ENCODE results near the gene JADE1. TPM values are rescaled to one million over a fixed set of nuclear protein-coding genes. Genes with fewer than 3 reads are reported as not detected.

JADE1 gene
- total and polyA plus RNA-seq, 2 of the 4 experiments (the other 2 are of a cell fraction) = 13.8 to 32.6 TPM

GRCh38 chr4:128856246-128856645, 46.7 kb downstream of the JADE1 start:
- peak overlapping the region; percentile 40; the same call in 1 of the 2 replicates for H3K23ac ChIP-seq (ENCODE audit: low read depth, low read length)
- no peaks in the 10 kb centered on the region for H3K27me3 ChIP-seq (ENCODE audit: control insufficient read depth, insufficient read depth, low read length)
- no peak overlapping the region for H2BK20ac ChIP-seq (ENCODE audit: low read depth, low read length)
- dilution Hi-C loops (cut with HindIII; ENCODE audit: low sequenced_read_pairs, unreplicated experiment) = no loop called here
- no peak overlapping the region for H3K4me2 ChIP-seq (ENCODE audit: low read depth, low read length)
- peak overlapping the region; percentile 69 for H2AK5ac ChIP-seq (ENCODE audit: low read depth, low read length)
- CTCF ChIA-PET = interaction anchor here (1.0 kb wide), 1 partner anchor 13 kb away, joined by 3 read pairs; no protein-coding TSS in a partner anchor
- no peak overlapping the region for H4K91ac ChIP-seq (ENCODE audit: insufficient read depth, low read depth, low read length)
- peak overlapping the region in 1 of 2 experiments; percentile 50; a peak in 1 of 4 replicates for H4K8ac ChIP-seq (ENCODE audit: low read depth in 2 of 2, low read length in 2 of 2)
- H3K4me1 ChIP-seq (ENCODE audit: control insufficient read depth, insufficient read depth, low read length) = peaks cover 27% of the 10 kb centered on the region
- no peak overlapping the region; the same call in 2 of the 3 replicates for H2BK15ac ChIP-seq (ENCODE audit: low read depth, low read length)
- BruUV-seq (replicated peaks) = no TSS peak
- no peak overlapping the region for H2AK9ac ChIP-seq (replicated peaks; ENCODE audit: low read depth, low read length, poor library complexity)
- peaks cover 43 to 69% of the 10 kb centered on the region in 2 experiments for H3K79me1 ChIP-seq (ENCODE audit: low read depth in 1 of 2, low read length in 2 of 2)
- peaks cover 30% of the 10 kb centered on the region for H3K9me1 ChIP-seq (ENCODE audit: insufficient read depth, low read length)
- H4K20me1 ChIP-seq (ENCODE audit: insufficient read depth, low read length) = peaks cover 10% of the 10 kb centered on the region; the same call in 1 of the 2 replicates
- peak; percentile 36 for DNase-seq
- intact Hi-C loops (cut with micrococcal nuclease) = no loop called here
- H4K5ac ChIP-seq (ENCODE audit: low read depth, low read length) = peak overlapping the region; percentile 39; the same call in 1 of the 2 replicates
- no peak overlapping the region for H2AFZ ChIP-seq (replicated peaks; ENCODE audit: low read length, poor library complexity)
- no peak for ATAC-seq (ENCODE audit: low read depth)
- H3K36me3 ChIP-seq (ENCODE audit: control insufficient read depth, insufficient read depth, low read length) = peaks cover 55% of the 10 kb centered on the region
- peak overlapping the region; percentile 35 for H2BK5ac ChIP-seq (ENCODE audit: low read depth, low read length, poor library complexity, severe bottlenecking)
- WGBS, 2 experiments (ENCODE audit: extremely low coverage in 2 of 2, insufficient read length in 1 of 2) = no CpG with 5 or more reads among the region's 2 CpGs
- peak overlapping the region; percentile 18; the same call in 1 of the 2 replicates for H2BK120ac ChIP-seq (ENCODE audit: low read depth, low read length)
- POLR2A ChIA-PET (ENCODE audit: unreplicated experiment) = no interaction called here
- H3K56ac ChIP-seq (ENCODE audit: extremely low read depth, insufficient read depth, low read length) = no peak overlapping the region
- in situ Hi-C loops (cut with MboI; ENCODE audit: low sequenced_read_pairs) = no loop called here
- H3K4me3 ChIP-seq (ENCODE audit: insufficient read depth, low read depth, low read length) = no peak overlapping the region
- no peak overlapping the region for H3K27ac ChIP-seq (ENCODE audit: insufficient read depth, low read length)
- H3K9me3 ChIP-seq (ENCODE audit: control insufficient read depth, insufficient read depth, low read length) = no peaks in the 10 kb centered on the region
- H3K9ac ChIP-seq (ENCODE audit: low read depth, low read length) = no peak overlapping the region
- H3K4ac ChIP-seq (ENCODE audit: low read depth, low read length) = peak overlapping the region; percentile 44; the same call in 1 of the 2 replicates
- peak overlapping the region; percentile 22; the same call in 1 of the 2 replicates for H3K18ac ChIP-seq (ENCODE audit: low read depth, low read length)
- H3K14ac ChIP-seq (replicated peaks; ENCODE audit: low read depth, low read length) = peak overlapping the region; percentile 56
- TF ChIP-seq RFX5 (IDR thresholded peaks at IDR 0.05; ENCODE audit: low read depth, low read length) = no peak
- no peak for TF ChIP-seq MAZ (IDR thresholded peaks at IDR 0.05; ENCODE audit: borderline replicate concordance, low read depth, low read length)
- no peak for TF ChIP-seq SMC3 (IDR thresholded peaks at IDR 0.05; ENCODE audit: low read depth, low read length)
- no peak for TF ChIP-seq NFE2L2 (IDR thresholded peaks at IDR 0.05; ENCODE audit: low read depth, low read length)
- no peak for TF ChIP-seq POLR2A (IDR thresholded peaks at IDR 0.05; ENCODE audit: low read depth, low read length)
- no peak for TF ChIP-seq BHLHE40 (IDR thresholded peaks at IDR 0.05; ENCODE audit: low read depth, low read length)
- TF ChIP-seq FOS (IDR thresholded peaks at IDR 0.05; ENCODE audit: low read depth, low read length) = no peak
- TF ChIP-seq RCOR1 (IDR thresholded peaks at IDR 0.05; ENCODE audit: insufficient replicate concordance, low read length) = no peak
- no peak for TF ChIP-seq CEBPB (IDR thresholded peaks at IDR 0.05; ENCODE audit: low read depth, low read length)
- no peak for TF ChIP-seq USF2 (IDR thresholded peaks at IDR 0.05; ENCODE audit: low read depth, low read length)
- TF ChIP-seq MXI1 (IDR thresholded peaks at IDR 0.05; ENCODE audit: borderline replicate concordance, low read depth, low read length) = no peak
- TF ChIP-seq, protein P1, sequence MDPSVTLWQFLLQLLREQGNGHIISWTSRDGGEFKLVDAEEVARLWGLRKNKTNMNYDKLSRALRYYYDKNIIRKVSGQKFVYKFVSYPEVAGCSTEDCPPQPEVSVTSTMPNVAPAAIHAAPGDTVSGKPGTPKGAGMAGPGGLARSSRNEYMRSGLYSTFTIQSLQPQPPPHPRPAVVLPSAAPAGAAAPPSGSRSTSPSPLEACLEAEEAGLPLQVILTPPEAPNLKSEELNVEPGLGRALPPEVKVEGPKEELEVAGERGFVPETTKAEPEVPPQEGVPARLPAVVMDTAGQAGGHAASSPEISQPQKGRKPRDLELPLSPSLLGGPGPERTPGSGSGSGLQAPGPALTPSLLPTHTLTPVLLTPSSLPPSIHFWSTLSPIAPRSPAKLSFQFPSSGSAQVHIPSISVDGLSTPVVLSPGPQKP (IDR thresholded peaks at IDR 0.05; ENCODE audit: borderline replicate concordance, low read depth, low read length) = no peak
